HCT116 (cell line): ENCODE data around the gene HSD17B3. TPM values are rescaled to one million over a fixed set of nuclear protein-coding genes. Genes with fewer than 3 reads are reported as not detected.

Source experiments
- ATAC-seq: fragments of 200-7000 bp; cut with Tn5 transposase; 2 replicates; pipeline ENCODE4 v1.9.1; 2020; ENCODE audit warnings: mild to moderate bottlenecking, moderate library complexity
- BruUV-seq: library from RNA; stranded (reverse); fragments of 400-500 nt; replicated peaks from 2 replicates; lab custom pipeline; 2021; lab: Mats Ljungman, UMichigan
- CTCF ChIA-PET: fragments of 300-600 bp; sonication (Branson Sonifier 250); formaldehyde crosslinking; loops from one replicate; lab custom pipeline; 2021; ENCODE audit warnings: antibody characterized with exemption; lab: Charles Lee
- POLR2A ChIA-PET: fragments of 300-600, 350-600 bp; sonication (Branson Sonifier 250); formaldehyde crosslinking; loops from one replicate; lab custom pipeline; 2021; ENCODE audit warnings: antibody characterized with exemption; lab: Charles Lee
- RAD21 ChIA-PET, 2 experiments: fragments of 300-600 bp; sonication (Branson Sonifier 250); formaldehyde crosslinking; loops; one replicate each; lab custom pipeline; 2023; ENCODE audit warnings: low total read pairs in 2 of 2; ENCODE audit not compliant: uncharacterized antibody in 2 of 2, unreplicated experiment in 2 of 2, low non-redundant PET in 1 of 2; lab: Charles Lee
- DNase-seq: peaks from one replicate; pipeline ENCODE4 v3.0.0-alpha.2; 2010; ENCODE audit warnings: low read depth, low spot score
- H2AFZ ChIP-seq: fragments of 200-600 bp; shearing (Covaris generic), sonication (generic); 2 replicates; pipeline ENCODE4 v1.6.1; 2017; ENCODE audit warnings: low read depth, mixed run types, mixed read lengths, antibody characterized with exemption, low read length; ENCODE audit not compliant: poor library complexity, severe bottlenecking
- H3K27ac ChIP-seq: 2 replicates; pipeline ENCODE4 v1.5.1; 2012; ENCODE audit warnings: low read depth, low read length
- H3K27me3 ChIP-seq: fragments of 200-600 bp; sonication (generic); 2 replicates; pipeline ENCODE4 v1.6.1; 2016; ENCODE audit warnings: mixed run types, low read length, mixed read lengths; ENCODE audit not compliant: insufficient read depth
- H3K36me3 ChIP-seq, 2 experiments: fragments of 200-500 bp in 1 of 2; fragments of 200-600 bp in 1 of 2; sonication (Bioruptor generic) in 1 of 2; sonication (generic) in 1 of 2; 2 replicates each; pipeline versions ENCODE4 v1.5.1 to v1.6.1; 2014 to 2016; ENCODE audit warnings: low read length in 2 of 2, inconsistent platforms in 1 of 2, mixed read lengths in 1 of 2, mixed run types in 1 of 2; ENCODE audit not compliant: insufficient read depth in 2 of 2, control insufficient read depth in 1 of 2
- H3K4me1 ChIP-seq, 2 experiments: fragments of 200-600 bp in 1 of 2; sonication (generic) in 1 of 2; 2 replicates each; pipeline versions ENCODE4 v1.5.1 to v1.6.1; 2012 to 2017; ENCODE audit warnings: low read length in 2 of 2, inconsistent platforms in 1 of 2, mild to moderate bottlenecking in 1 of 2, mixed read lengths in 1 of 2, mixed run types in 1 of 2, moderate library complexity in 1 of 2; ENCODE audit not compliant: insufficient read depth in 2 of 2, control insufficient read depth in 1 of 2
- H3K4me2 ChIP-seq: fragments of 200-600 bp; sonication (generic); 2 replicates; pipeline ENCODE4 v1.6.1; 2017; ENCODE audit warnings: mixed run types, low read length, mixed read lengths
- H3K4me3 ChIP-seq, 2 experiments: fragments of 200-600 bp in 1 of 2; sonication (generic) in 1 of 2; replicated peaks in 1 of 2; 2 replicates each; pipeline ENCODE4 v1.5.1; 2011 to 2016; ENCODE audit warnings: low read length in 2 of 2, control low read depth in 1 of 2, low read depth in 1 of 2, mild to moderate bottlenecking in 1 of 2, mixed read lengths in 1 of 2, mixed run types in 1 of 2
- H3K79me2 ChIP-seq: fragments of 200-600 bp; sonication (generic); 2 replicates; pipeline ENCODE4 v1.6.1; 2017; ENCODE audit warnings: mild to moderate bottlenecking, mixed run types, low read length, moderate library complexity, mixed read lengths; ENCODE audit not compliant: insufficient read depth
- H3K9ac ChIP-seq: fragments of 200-600 bp; sonication (generic); 2 replicates; pipeline ENCODE4 v1.6.1; 2016; ENCODE audit warnings: low read length, mixed read lengths
- H3K9me2 ChIP-seq: fragments of 200-600 bp; sonication (generic), shearing (Covaris generic); 2 replicates; pipeline ENCODE4 v1.6.1; 2017; ENCODE audit warnings: mixed run types, mild to moderate bottlenecking, moderate library complexity; ENCODE audit not compliant: insufficient read depth
- H3K9me3 ChIP-seq, 2 experiments: fragments of 200-500 bp in 1 of 2; fragments of 200-600 bp in 1 of 2; sonication (Bioruptor generic) in 1 of 2; sonication (generic) in 1 of 2; 2 replicates each; pipeline ENCODE4 v1.6.1; 2014 to 2017; ENCODE audit warnings: low read length in 2 of 2, mixed read lengths in 2 of 2, inconsistent platforms in 1 of 2, low read depth in 1 of 2, mild to moderate bottlenecking in 1 of 2, mixed run types in 1 of 2, moderate library complexity in 1 of 2; ENCODE audit not compliant: control insufficient read depth in 1 of 2, insufficient read depth in 1 of 2
- H4K20me1 ChIP-seq: fragments of 200-600 bp; sonication (generic), shearing (Covaris generic); 2 replicates; pipeline ENCODE4 v1.6.1; 2017; ENCODE audit warnings: mixed run types, mild to moderate bottlenecking, moderate library complexity; ENCODE audit not compliant: insufficient read depth
- CBX3 ChIP-seq: IDR thresholded peaks from 2 replicates; pipeline ENCODE4 v1.6.1; 2012; ENCODE audit warnings: low read depth
- EZH2phosphoT487 ChIP-seq: fragments of 200-600 bp; IDR thresholded peaks from 2 replicates; pipeline ENCODE4 v1.6.1; 2018; ENCODE audit warnings: antibody characterized with exemption, borderline replicate concordance
- FOSL1 ChIP-seq: IDR thresholded peaks from 2 replicates; pipeline ENCODE4 v1.6.1; 2012; ENCODE audit warnings: low read depth
- JUND ChIP-seq: IDR thresholded peaks from 2 replicates; pipeline ENCODE4 v1.6.1; 2012
- RAD21 ChIP-seq: IDR thresholded peaks from 2 replicates; pipeline ENCODE4 v1.6.1; 2012; ENCODE audit warnings: low read depth, mild to moderate bottlenecking
- REST ChIP-seq: IDR thresholded peaks from 2 replicates; pipeline ENCODE4 v1.6.1; 2012; ENCODE audit warnings: low read depth
- SP1 ChIP-seq: IDR thresholded peaks from 2 replicates; pipeline ENCODE4 v1.6.1; 2012; ENCODE audit warnings: low read depth
- SRF ChIP-seq: IDR thresholded peaks from 2 replicates; pipeline ENCODE4 v1.6.1; 2012; ENCODE audit warnings: low read depth
- TCF7L2 ChIP-seq: IDR thresholded peaks from 2 replicates; pipeline ENCODE4 v1.7.0; 2011; ENCODE audit warnings: borderline replicate concordance, inconsistent platforms; ENCODE audit not compliant: insufficient read depth, insufficient read length; ENCODE audit errors: extremely low read depth
- YY1 ChIP-seq: IDR thresholded peaks from 2 replicates; pipeline ENCODE4 v1.6.1; 2011; ENCODE audit warnings: low read length, low read depth, moderate library complexity, mild to moderate bottlenecking; ENCODE audit not compliant: insufficient replicate concordance; ENCODE audit errors: extremely low read depth
- intact Hi-C: fragments of 100-400 bp; cut with micrococcal nuclease; formaldehyde crosslinking; loops from 2 replicates; pipeline ENCODE4 v1.10.0; 2022
- total RNA-seq: library from RNA; stranded (reverse); gene quantifications from one replicate; pipeline ENCODE4 v1.2.1, GENCODE V29; 2021; ENCODE audit not compliant: unreplicated experiment
- TF ChIP-seq, protein P1 (sequence below): IDR thresholded peaks from 2 replicates; pipeline ENCODE4 v1.6.1; 2012

HSD17B3 gene
- total RNA-seq, 1 experiment from 2014 or later = 0.37 TPM

- no peaks in the 10 kb centered on the region for H3K9me2 ChIP-seq
- no peaks in the 10 kb centered on the region for H3K79me2 ChIP-seq
- no peak overlapping the region for H3K27ac ChIP-seq
- H3K4me1 ChIP-seq = peaks cover 0 to 2% of the 10 kb centered on the region in 2 experiments; a peak in 1 of 4 replicates
- ChIA-PET CTCF (no interaction called here), RAD21 (no interaction called here), POLR2A (no interaction called here)
- H3K9ac ChIP-seq = no peak overlapping the region
- ATAC-seq (no peak), DNase-seq (no peak)
- H3K4me3 ChIP-seq = no peak overlapping the region
- no peak overlapping the region for H3K4me2 ChIP-seq
- H3K27me3 ChIP-seq = no peaks in the 10 kb centered on the region
- peaks cover 20 to 23% of the 10 kb centered on the region in 2 experiments; a peak in 3 of 4 replicates for H3K9me3 ChIP-seq
- H4K20me1 ChIP-seq = no peaks in the 10 kb centered on the region
- no peak overlapping the region for H2AFZ ChIP-seq
- H3K36me3 ChIP-seq = peaks cover 0 to 10% of the 10 kb centered on the region in 2 experiments
- BruUV-seq = no TSS peak
- TF ChIP-seq SRF (no peak), EZH2phosphoT487 (no peak), JUND (no peak), CBX3 (no peak), TCF7L2 (no peak), SP1 (no peak), RAD21 (no peak), YY1 (no peak), REST (no peak), FOSL1 (no peak)
- TF ChIP-seq, protein P1, sequence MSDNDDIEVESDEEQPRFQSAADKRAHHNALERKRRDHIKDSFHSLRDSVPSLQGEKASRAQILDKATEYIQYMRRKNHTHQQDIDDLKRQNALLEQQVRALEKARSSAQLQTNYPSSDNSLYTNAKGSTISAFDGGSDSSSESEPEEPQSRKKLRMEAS = no peak
- intact Hi-C loops = no loop called here
These were observed 27.0 kb downstream of the HSD17B3 start for GRCh38 chr9:96274939-96275338.
